ENCODE results near the gene KRT2. TPM values are rescaled to one million over a fixed set of nuclear protein-coding genes. Genes with fewer than 3 reads are reported as not detected.

The KRT2 gene
- total and polyA plus RNA-seq, 2 of the 8 experiments (the other 6 are each of a cell fraction or from before 2014, with no cell fraction given), result not detected

- H3K79me2 ChIP-seq (ENCODE audit: control insufficient read depth in 1 of 2, insufficient read depth in 2 of 2, low read length in 2 of 2), result no peaks in the 10 kb centered on the region
- H3K27ac ChIP-seq (ENCODE audit: low read depth, low read length), result no peak overlapping the region
- no peak overlapping the region for H3K18ac ChIP-seq (ENCODE audit: extremely low read depth, low read length)
- no peak overlapping the region for H2AFZ ChIP-seq (ENCODE audit: low read length)
- H3K4me2 ChIP-seq (ENCODE audit: insufficient read depth in 1 of 2, low read depth in 2 of 2, low read length in 2 of 2), result no peak overlapping the region
- no peak overlapping the region for H2BK120ac ChIP-seq (replicated peaks; ENCODE audit: low read depth, low read length)
- H3K79me1 ChIP-seq (ENCODE audit: low read depth, low read length), result no peaks in the 10 kb centered on the region
- H3K23ac ChIP-seq (ENCODE audit: insufficient read length), result no peak overlapping the region
- no peak for DNase-seq (ENCODE audit: low read depth in 1 of 2, low spot score in 2 of 2)
- no peaks in the 10 kb centered on the region; a peak in 1 of 7 replicates for H3K27me3 ChIP-seq (replicated peaks in 1 of 4; ENCODE audit: control insufficient read depth in 3 of 4, extremely low read depth in 1 of 4, insufficient read depth in 3 of 4, low read length in 3 of 4)
- POLR2A ChIA-PET (ENCODE audit: partially characterized antibody), result no interaction called here
- H3K4me3 ChIP-seq (ENCODE audit: extremely low read depth in 1 of 4, insufficient read depth in 2 of 4, low read depth in 3 of 4, low read length in 4 of 4), result no peak overlapping the region
- no peaks in the 10 kb centered on the region for H3K36me3 ChIP-seq (ENCODE audit: control insufficient read depth in 2 of 4, insufficient read depth in 4 of 4, low read length in 3 of 4)
- no peak overlapping the region for H3K56ac ChIP-seq (replicated peaks; ENCODE audit: insufficient read length, low read depth, low read length)
- H4K8ac ChIP-seq (ENCODE audit: extremely low read depth, insufficient read depth, low read length), result no peak overlapping the region
- no peak overlapping the region for H3K14ac ChIP-seq (ENCODE audit: insufficient read length)
- no peaks in the 10 kb centered on the region for H4K20me1 ChIP-seq (replicated peaks in 1 of 2; ENCODE audit: control insufficient read depth in 1 of 2, insufficient read depth in 2 of 2, low read length in 2 of 2)
- no peak overlapping the region for H3K4ac ChIP-seq (replicated peaks; ENCODE audit: insufficient read length, low read depth, low read length)
- no peaks in the 10 kb centered on the region for H3K4me1 ChIP-seq (replicated peaks in 1 of 4; ENCODE audit: control insufficient read depth in 3 of 4, insufficient read depth in 4 of 4, low read length in 3 of 4)
- CTCF ChIA-PET (ENCODE audit: partially characterized antibody), result interaction anchor here (0.6 to 4.3 kb wide), 19 partner anchors 7 to 281 kb away, joined by 3 to 16 read pairs (median 4); no protein-coding TSS in a partner anchor
- no peaks in the 10 kb centered on the region; the same call in 1 of the 2 replicates for H3K23me2 ChIP-seq (ENCODE audit: low read depth, low read length)
- H2BK15ac ChIP-seq (ENCODE audit: low read length), result no peak overlapping the region
- no peak overlapping the region for H2BK12ac ChIP-seq (ENCODE audit: low read depth, low read length)
- H2AK5ac ChIP-seq (ENCODE audit: low read depth, low read length), result no peak overlapping the region
- WGBS, 2 experiments (ENCODE audit: extremely low coverage in 1 of 2, insufficient coverage in 1 of 2, insufficient read length in 1 of 2, insufficient replicate concordance in 2 of 2, low coverage in 1 of 2, low lambda C conversion rate in 2 of 2, missing lambda C conversion rate in 1 of 2), result 95% methylated on average over 5 of the region's 5 CpGs; no CpG with 5 or more reads in 1 of the 2 experiments
- no peak overlapping the region for H2BK5ac ChIP-seq (ENCODE audit: low read depth, low read length)
- H2BK20ac ChIP-seq (ENCODE audit: low read length), result no peak overlapping the region
- H3K9me3 ChIP-seq (ENCODE audit: insufficient read depth in 2 of 2, low read depth in 1 of 2, low read length in 1 of 2), result no peaks in the 10 kb centered on the region
- no peak overlapping the region for H4K91ac ChIP-seq (replicated peaks; ENCODE audit: insufficient read length, low read length)
- FAIRE-seq, result no peak
- no peak overlapping the region for H3K9ac ChIP-seq (replicated peaks in 1 of 4; ENCODE audit: extremely low read depth in 1 of 4, low read depth in 3 of 4, low read length in 3 of 4)
- no peak overlapping the region for H4K5ac ChIP-seq (ENCODE audit: insufficient read length, low read depth, low read length)
- TF ChIP-seq TEAD4 (IDR thresholded peaks at IDR 0.05; ENCODE audit: low read depth, low read length) (no peak), SUZ12 (IDR thresholded peaks at IDR 0.05; ENCODE audit: low read length) (no peak), KDM5A (IDR thresholded peaks at IDR 0.05; ENCODE audit: low read length) (no peak), ATF3 (IDR thresholded peaks at IDR 0.05; ENCODE audit: insufficient read depth, low read depth, low read length) (no peak), SAP30 (IDR thresholded peaks at IDR 0.05; ENCODE audit: insufficient read depth, insufficient replicate concordance, low read length) (no peak), KDM1A (IDR thresholded peaks at IDR 0.05; ENCODE audit: borderline replicate concordance, low read length) (no peak), EP300 (IDR thresholded peaks at IDR 0.05; ENCODE audit: borderline replicate concordance in 1 of 2, low read depth in 2 of 2, low read length in 2 of 2) (no peak), RXRA (IDR thresholded peaks at IDR 0.05; ENCODE audit: insufficient read depth, low read depth, low read length) (no peak), JUN (IDR thresholded peaks at IDR 0.05; ENCODE audit: low read depth, low read length) (no peak), YY1 (IDR thresholded peaks at IDR 0.05; ENCODE audit: low read depth, low read length) (no peak), RFX5 (IDR thresholded peaks at IDR 0.05; ENCODE audit: borderline replicate concordance, low read depth, low read length) (no peak)
- TF ChIP-seq, protein P1, sequence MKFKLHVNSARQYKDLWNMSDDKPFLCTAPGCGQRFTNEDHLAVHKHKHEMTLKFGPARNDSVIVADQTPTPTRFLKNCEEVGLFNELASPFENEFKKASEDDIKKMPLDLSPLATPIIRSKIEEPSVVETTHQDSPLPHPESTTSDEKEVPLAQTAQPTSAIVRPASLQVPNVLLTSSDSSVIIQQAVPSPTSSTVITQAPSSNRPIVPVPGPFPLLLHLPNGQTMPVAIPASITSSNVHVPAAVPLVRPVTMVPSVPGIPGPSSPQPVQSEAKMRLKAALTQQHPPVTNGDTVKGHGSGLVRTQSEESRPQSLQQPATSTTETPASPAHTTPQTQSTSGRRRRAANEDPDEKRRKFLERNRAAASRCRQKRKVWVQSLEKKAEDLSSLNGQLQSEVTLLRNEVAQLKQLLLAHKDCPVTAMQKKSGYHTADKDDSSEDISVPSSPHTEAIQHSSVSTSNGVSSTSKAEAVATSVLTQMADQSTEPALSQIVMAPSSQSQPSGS (IDR thresholded peaks at IDR 0.05; ENCODE audit: low read length), result no peak
Measured at GRCh38 chr12:52673217-52673616, 21.2 kb upstream of the KRT2 start.
